Activated CD8-positive, alpha-beta memory T cell treated with anti-CD3 and anti-CD28 coated beads, Interleukin-2, amount 50 U/mL, for 1 hour (primary cell): ENCODE data around the gene ZSCAN4.
A peak's percentile ranks its signal among the peaks of the same experiment; 100 is the strongest.

Experiments used
- DNase-seq: peaks from one replicate; pipeline ENCODE4 v3.0.0-alpha.2; 2020; ENCODE audit errors: extremely low read depth

ZSCAN4 gene, protein sequence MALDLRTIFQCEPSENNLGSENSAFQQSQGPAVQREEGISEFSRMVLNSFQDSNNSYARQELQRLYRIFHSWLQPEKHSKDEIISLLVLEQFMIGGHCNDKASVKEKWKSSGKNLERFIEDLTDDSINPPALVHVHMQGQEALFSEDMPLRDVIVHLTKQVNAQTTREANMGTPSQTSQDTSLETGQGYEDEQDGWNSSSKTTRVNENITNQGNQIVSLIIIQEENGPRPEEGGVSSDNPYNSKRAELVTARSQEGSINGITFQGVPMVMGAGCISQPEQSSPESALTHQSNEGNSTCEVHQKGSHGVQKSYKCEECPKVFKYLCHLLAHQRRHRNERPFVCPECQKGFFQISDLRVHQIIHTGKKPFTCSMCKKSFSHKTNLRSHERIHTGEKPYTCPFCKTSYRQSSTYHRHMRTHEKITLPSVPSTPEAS

DNA sequence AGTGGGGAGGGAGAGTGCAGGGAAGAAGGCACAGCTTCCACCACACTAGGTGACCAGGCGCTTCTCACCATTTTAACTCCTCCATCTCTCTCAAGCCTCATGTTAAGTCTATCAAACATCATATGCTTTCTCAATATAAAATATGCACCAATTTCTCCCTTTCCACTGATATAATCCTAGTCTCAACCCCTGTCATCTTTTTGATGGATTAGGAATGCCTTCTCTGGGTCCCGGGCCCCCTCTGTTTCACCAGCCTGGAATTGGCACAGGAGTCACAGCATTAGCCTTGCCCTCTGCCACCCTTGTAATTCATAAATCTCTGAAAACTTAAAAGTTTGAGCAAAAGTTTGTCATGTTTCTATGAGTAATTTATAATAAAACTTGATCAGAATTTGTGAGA is at the start of gene ZSCAN4:
TSS of gene ZSCAN4 (plus strand) at position 301 of the 400 bp plus-strand sequence. CDS start 7,211 bp downstream, outside the sequence.
- DNase-seq: no peak

DNA sequence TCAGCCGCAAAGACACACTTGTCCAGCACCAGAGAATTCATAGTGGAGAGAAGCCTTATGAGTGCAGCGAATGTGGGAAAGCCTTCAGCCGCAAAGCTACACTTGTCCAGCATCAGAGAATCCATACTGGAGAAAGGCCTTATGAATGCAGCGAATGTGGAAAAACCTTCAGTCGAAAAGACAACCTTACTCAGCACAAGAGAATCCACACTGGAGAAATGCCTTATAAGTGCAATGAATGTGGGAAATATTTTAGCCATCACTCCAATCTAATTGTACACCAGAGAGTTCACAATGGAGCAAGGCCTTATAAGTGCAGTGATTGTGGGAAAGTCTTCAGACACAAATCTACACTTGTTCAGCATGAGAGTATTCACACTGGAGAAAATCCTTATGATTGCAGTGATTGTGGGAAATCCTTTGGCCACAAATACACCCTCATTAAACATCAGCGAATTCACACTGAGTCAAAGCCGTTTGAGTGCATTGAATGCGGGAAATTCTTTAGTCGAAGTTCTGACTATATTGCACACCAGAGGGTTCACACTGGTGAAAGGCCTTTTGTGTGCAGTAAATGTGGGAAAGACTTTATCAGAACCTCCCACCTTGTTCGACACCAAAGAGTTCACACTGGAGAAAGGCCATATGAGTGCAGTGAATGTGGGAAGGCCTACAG is 47.9 kb upstream of the ZSCAN4 start:
- no peak for DNase-seq

DNA sequence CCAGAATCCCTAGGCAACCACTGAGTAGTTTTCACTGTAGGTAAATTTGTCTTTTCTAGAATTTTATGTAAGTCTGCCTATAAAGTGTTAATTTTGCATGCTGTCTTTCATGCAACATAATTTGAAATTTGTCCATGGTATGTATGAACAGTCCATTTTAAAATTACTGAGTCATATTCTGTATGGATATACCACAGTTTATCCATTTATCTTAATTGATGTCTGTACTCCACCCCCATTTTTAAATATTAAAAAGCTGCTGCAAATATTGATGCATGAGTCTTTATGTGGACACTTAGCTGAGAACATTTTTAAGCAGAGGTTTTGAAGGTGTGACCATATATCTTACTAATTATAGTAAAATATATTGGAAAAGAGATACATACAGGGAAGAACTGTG is 45.6 kb upstream of the ZSCAN4 start:
- no peak for DNase-seq

DNA sequence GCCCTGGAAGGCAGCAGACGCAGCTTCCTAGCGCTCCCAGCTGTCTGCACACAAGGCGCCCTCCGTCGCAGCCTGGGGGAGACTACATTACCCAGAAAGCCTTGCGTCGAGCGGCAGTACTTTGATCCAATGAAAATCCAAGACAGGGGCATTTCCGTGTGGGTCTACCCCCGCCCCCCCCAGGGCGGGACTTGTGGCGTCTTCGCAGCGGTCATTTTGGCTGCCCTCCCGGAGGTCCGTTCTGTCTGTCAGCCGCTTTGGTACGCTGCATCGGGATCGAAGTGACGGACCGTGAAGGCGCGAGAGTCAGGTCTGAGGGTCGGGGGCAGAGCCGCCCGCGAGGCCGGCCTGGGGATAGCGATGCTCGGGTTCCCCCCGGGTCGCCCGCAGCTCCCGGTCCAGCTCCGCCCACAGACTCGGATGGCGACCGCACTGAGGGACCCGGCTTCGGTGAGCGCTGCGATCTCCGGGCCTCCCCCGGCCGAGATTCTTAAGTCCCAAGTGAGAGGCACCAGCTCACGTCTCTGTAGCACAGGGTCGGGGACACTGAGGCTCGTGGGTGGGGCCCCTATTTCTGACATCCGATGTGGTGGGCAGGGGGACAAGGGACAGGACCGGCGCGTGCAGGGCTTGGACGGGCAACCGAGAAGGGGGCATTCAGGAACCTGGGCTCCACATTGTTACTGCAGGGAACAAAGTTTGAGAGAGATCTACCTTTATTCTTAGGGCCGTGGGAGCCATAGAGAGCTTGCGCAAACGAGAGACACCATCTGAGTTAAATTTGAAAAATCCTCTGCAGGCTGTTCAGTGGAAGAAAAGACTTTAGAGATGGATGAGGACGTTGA is 35.5 kb upstream of the ZSCAN4 start, which contains the start of gene ZNF211:
TSS of gene ZNF211 (plus strand) at position 182 of the 845 bp plus-strand sequence. CDS start at position 361, 179 bp downstream.
- DNase-seq: peak; percentile 64

DNA sequence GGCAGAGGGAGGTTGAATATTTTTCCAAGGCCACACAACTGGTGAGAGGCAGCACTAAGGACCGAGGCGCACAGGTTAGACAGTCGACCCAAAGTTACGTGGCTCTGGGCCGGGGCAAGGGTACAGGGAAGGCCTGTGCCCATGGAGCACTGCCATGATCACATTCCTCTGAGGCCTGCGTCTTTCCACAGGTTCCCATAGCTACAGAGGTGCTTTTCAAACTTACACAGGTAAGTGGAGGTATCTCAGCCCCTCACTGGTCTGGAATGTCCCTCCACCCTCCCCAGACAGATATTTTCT is 35.0 kb upstream of the ZSCAN4 start:
- no peak for DNase-seq

DNA sequence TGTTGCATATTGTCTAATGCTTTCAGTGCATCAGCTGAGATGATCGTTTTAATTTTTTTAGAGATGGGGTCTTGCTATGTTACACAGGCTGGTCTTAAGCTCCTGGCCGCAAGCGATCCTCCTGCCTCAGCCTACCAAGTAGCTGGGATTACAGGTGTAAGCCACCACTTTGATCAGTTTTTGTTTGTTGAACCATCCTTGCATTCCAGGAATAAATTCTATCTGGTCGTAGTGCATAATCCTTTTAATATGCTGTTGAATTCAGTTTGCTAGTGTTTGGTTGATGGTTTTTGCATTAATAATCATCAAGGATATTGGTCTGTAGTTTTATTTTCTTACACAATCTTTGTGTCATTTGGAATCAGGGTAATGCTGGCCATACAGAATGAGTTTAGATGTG is 31.4 kb upstream of the ZSCAN4 start:
- DNase-seq: no peak

DNA sequence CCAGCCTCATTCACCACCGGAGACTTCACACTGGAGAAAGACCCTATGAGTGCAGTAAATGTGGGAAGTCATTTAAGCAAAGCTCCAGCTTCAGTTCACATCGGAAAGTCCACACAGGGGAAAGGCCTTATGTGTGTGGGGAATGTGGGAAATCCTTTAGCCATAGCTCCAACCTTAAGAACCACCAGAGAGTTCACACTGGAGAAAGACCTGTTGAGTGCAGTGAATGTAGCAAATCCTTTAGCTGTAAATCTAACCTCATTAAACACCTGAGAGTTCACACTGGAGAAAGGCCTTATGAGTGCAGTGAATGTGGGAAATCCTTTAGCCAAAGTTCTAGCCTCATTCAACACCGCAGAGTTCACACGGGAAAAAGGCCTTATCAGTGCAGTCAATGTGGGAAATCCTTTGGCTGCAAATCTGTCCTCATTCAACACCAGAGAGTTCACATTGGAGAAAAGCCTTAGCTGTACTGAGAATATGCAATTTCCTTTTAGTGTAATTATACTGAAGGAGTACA is 27.0 kb upstream of the ZSCAN4 start:
- DNase-seq: no peak

DNA sequence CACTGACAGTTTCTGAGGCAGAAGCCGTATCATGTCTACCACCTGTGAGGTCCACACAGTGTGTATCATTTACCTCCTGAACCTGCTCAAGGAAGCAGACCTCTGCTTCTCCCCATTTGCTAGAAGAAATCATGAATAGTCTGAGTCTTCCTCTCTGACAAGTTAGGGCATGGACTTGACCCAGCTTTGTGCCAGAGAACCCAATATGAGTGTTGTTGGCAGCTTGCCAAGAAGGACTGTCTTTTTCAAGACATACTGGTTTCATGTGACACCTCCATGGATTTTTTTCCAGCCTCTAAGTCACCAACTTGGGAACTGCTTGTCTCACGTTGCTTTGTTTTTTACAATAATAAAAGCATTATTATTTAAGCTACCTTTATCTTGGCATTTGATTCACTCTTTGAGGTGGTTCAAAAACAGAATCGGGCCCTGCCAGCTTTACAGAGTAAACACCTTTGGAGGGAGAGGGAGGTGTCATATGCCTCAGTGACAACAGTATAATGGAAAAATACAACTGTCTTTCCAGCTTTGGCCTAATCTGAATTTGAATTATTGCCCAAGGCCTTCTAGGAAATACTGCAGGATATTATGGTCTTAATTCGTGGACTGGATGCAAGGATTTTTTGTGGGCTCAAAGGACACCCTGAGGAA is 26.2 kb upstream of the ZSCAN4 start:
- no peak for DNase-seq

DNA sequence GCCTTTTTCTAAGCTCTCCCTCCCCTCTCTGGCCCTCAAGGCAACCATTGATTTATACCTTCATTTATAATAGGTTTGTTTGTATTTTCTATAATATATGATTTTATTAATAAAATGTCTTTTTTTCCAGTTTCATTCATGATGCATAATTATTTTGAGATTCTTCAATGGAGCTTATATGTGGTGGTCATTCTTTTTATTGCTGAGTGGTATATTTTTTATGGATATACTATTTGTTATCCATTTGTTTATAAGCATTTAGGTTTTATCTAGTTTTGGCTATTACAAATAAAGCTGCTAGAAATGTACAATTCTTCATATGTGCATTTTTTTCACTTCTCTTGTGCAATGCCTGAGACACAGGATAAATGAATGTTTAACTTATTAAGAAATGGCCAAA is 25.0 kb upstream of the ZSCAN4 start:
- no peak for DNase-seq

DNA sequence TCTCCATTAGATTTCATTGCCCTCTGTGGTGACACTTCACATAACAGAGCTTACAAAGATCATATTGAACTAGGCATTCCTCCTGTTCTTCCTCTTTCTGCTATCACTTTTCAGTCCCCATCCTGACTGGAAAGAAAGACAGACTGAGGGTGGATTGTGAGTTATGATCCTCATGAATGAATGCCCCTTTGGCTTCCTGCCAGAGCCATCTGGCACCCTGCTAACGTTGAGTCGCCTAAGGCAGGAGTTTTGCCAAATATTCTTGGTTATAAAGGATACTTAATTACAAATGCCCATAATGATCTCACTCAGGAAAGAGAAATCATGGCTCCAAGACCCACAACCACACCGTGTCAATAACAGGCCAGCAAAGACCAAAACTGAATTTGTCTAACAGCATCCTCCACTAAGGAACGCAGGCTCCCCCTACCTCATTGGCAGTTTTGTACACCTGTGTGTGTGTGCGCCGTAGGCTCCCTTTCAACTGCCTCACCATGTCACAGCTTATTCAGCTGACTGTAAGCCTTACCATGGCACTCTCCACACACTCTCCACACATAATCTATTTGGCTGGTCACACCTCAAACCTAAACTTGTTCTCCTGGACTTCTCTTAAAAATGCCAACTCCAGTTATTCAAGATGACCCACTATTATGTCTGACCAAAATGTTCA is 20.3 kb upstream of the ZSCAN4 start:
- no peak for DNase-seq

DNA sequence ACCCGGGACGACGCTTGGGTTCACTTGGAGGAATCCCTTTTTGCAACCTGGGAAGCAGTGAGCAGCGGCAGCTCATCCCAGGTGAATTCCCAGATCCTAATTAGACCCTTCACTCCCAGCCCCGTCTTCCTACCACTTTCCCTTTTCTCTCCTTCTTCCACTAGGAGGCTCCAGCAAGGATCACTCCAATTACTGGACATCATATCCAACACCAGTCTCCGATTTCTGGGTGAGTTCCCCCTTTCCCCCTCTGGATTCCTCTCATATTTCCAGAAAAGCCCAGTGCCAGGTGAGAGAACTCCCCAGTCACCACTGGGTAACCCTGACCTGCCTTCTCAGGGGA is 17.1 kb upstream of the ZSCAN4 start:
- no peak for DNase-seq

DNA sequence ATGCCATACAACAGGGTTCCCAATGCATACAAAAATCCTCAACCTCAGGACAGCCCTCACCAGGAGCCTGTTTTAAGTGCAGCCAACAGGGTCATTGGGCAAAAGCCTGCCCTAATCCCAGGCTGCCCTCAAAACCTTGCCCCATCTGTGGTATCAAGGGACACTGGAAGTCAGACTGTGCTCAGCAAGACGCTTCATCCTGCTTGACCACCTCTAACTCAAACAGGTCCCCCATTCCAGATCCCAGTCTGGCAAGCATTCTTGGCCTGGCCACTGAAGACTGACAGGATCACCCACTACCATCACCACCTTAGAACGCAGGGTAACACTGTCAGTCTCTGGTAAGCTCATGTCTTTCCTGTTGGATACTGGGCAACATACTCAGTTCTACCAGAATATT is 15.0 kb upstream of the ZSCAN4 start:
- DNase-seq: no peak

DNA sequence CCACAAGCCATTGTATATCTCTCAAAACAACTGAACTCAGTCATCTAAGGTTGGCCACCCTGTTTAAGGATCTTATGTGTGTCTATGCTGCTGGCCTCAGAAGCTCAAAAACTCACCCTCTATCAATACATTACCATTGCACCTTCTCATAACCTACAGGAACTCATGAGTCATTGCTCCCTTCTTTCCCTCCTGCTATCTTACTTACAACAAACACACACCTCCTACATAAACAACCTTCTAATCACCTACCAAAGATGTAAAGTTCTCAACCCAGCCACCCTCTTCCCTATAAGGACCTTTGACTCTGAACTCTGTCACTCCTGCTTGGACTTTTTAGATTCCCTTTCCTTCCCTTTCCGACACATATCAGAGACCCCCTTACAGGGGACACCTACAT is 13.3 kb upstream of the ZSCAN4 start:
- no peak for DNase-seq

DNA sequence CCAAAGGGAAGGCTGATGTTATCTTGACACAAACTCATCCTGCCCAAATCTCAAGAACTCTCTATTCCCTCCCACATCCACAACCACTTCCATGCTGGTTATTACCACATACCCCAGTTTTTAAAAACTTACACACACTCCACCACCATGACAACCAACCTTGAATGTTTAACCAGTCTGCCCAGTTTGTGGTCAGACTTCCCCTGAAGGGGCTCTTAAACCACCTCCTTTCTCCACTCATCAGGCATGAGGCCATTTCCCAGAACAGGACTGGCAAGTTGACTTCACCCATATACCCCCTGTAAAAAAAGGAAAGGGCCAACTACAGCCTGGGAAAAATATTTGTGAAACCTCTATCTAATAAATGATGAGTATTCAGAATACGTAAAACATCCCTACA is 12.4 kb upstream of the ZSCAN4 start:
- no peak for DNase-seq

DNA sequence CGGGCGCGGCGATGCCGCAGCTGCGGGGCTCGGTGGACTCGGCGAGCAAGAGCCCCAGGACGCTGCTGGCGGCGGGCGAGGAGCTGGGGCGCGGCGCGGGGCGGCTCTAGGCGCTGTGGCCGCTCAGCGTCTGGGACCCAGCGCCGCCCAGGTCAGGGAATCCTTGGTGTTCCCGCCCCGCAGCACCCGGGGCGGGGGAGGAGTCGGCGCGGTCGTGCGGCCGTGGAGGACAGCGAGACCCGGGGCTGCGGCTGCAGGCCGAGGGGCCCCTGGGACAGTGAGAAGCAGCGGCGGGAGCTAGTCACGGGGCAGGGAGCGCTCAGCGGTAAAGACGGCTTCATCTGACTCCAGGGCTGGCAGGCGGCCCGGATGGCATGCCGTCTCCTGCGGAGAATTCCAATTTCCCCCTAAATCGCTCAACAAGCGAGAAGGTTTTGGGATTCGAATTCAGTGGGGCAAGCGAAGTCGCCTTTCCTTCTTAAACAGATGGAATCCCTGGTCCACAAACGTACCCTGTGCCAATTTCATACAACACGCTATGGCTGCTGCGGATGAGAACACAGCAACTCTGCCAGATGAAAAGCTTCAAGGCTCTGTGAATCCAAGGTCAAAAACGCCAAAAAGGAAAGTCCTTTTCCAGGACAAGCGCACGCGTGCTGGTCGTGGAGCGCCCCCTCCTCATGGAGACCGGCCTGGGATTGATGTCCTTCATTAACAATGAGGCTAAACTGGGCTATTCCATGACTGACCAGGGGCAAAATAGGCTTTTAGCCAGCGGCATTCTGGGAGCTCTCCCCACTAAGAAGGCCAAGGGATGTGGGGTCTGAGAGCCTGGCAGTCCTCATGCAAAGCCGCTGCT is 4.2 kb upstream of the ZSCAN4 start:
- no peak for DNase-seq

DNA sequence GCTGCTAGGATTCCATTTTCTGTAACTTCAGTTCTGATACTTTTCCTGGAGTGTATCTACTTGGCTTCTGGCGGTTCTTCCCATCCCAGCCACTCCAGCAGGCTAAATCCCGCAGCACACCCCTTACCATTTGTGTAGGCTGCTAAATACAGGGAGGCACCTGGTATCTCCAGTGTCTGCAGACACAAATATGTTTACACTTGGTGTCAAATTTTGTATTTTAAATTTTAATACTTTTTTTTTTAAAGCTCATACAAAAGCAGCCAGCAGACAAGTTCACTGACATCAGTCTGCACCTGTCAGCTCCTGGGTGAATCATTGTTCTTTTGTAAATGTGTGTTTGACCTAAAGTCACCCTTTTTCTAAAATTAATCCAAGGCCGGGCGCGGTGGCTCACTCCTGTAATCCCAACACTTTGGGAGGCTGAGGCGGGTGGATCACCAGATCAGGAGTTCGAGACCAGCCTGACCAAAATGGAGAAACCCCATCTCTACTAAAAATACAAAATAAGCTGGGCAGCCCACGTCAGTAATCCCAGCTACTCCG is 3.4 kb upstream of the ZSCAN4 start:
- no peak for DNase-seq

DNA sequence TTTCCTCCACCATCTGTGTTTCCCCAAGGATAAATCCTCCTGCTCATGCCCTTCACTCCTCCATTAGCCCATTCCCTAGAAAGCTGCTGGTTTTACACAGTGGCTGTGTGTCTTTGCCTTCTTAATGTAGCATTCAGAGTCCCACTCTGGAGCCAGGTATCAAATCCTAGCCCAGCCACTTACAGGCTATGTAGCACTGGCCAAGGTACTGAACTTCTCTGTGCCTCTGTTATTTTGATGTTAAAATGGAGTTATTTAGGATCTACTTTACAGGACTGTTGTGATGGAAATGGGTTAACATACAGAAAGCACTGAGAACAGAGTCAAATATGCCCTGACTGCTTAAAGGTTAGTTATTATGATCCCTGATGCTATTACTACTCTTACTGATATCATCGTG is 1.5 kb upstream of the ZSCAN4 start:
- no peak for DNase-seq

DNA sequence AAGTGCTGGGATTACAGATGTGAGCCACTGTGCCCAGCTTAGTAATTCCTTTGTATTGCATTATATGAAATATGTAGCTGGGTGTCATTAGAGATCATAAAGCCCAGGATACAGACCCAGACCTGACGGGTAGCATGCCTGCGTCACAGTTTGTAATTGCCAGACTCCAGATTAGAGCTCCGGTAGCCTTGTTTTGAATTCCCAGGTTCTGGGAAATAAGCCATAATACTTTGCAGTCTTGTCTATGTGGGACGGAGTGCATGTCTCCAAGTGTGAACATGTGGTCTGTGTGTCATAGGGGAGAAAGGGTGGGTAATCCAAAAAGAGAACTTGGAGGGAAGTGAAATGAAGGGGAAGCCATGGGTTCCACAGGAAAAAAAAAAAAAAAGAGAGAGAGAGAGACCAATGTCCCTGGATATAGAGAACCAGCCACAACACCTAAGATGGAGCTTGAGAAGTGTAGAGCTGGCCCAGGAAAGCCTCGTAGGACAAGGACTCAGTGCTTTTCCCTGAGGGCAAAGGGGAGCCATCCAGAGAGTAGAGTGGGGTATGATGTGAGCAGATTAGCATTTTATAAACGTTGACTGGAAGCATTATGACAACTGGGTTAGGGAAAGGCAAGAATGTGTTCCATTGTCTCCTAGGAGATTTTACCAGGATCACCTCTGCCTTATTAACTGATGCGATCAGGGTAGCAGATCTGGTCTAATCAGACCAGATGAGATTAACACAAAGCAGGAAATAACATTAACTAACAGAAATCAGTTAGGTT is 2.6 kb downstream of the ZSCAN4 start:
- DNase-seq: no peak

DNA sequence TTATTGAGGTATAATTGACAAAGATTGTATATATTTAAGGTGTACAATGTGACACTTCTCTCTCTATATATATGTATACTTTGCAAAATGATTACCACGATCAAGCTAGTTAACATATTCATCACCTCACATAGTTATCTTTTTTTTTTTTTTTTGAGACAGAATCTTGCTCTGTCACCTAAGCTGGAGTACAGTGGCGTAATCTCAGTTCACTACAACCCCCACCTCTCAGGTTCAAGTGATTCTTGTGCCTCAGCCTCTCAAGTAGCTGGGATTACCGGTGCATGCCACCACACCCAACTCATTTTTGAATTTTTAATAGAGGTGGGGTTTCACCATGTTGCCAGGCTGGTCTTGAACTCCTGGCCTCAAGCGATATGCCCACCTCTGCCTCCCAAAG is 3.7 kb downstream of the ZSCAN4 start:
- no peak for DNase-seq
